Ascending aorta (tissue), 2 donors: ENCODE results near the gene GLUL. TPM values are rescaled to one million over a fixed set of nuclear protein-coding genes. Genes with fewer than 3 reads are reported as not detected.

Experiments
- DNase-seq, 2 donors: peaks; one replicate each; pipeline ENCODE4 v3.0.0-alpha.2; 2019; ENCODE audit warnings: low spot score in 2 of 2
- H3K27ac ChIP-seq, 2 donors: fragments of 200-600 bp; sonication (generic); one replicate each; pipeline ENCODE4 v1.5.1; 2016 to 2017; ENCODE audit warnings: mild to moderate bottlenecking in 1 of 2
- H3K27me3 ChIP-seq: fragments of 200-600 bp; sonication (generic); one replicate; pipeline ENCODE4 v1.5.1; 2017
- H3K36me3 ChIP-seq, 2 donors: fragments of 200-600 bp; sonication (generic); one replicate each; pipeline ENCODE4 v1.5.1; 2016
- H3K4me1 ChIP-seq, 2 donors: fragments of 200-600 bp; sonication (generic); one replicate each; pipeline ENCODE4 v1.5.1; 2016 to 2017; ENCODE audit warnings: mild to moderate bottlenecking in 1 of 2
- H3K4me3 ChIP-seq, 2 donors: fragments of 200-600 bp; sonication (generic); one replicate each; pipeline ENCODE4 v1.5.1; 2016 to 2017; ENCODE audit warnings: mild to moderate bottlenecking in 1 of 2
- H3K9me3 ChIP-seq, 2 donors: fragments of 200-600 bp; sonication (generic); one replicate each; pipeline ENCODE4 v1.5.1; 2016
- intact Hi-C: fragments of 100-400 bp; cut with DNase I; formaldehyde crosslinking; loops from one replicate; pipeline ENCODE4 v1.15.1; 2023
- total RNA-seq: library from RNA; depleted of rRNA; stranded (reverse); fragments of >200 nt; gene quantifications from one replicate; pipeline ENCODE4 v1.1.0, GENCODE V29; 2016
- TF ChIP-seq, protein P1 (sequence below), 3 experiments: fragments of 200-600 bp in 2 of 3; fragments of 450-650 bp in 1 of 3; sonication (generic) in 2 of 3; IDR thresholded peaks; one replicate each; pipeline ENCODE4 v1.5.1; 2016 to 2019; ENCODE audit warnings: antibody characterized with exemption in 3 of 3, mild to moderate bottlenecking in 1 of 3, moderate library complexity in 1 of 3

Gene GLUL
- total RNA-seq, 1 donor from 2014 or later: 1,017 TPM

DNA sequence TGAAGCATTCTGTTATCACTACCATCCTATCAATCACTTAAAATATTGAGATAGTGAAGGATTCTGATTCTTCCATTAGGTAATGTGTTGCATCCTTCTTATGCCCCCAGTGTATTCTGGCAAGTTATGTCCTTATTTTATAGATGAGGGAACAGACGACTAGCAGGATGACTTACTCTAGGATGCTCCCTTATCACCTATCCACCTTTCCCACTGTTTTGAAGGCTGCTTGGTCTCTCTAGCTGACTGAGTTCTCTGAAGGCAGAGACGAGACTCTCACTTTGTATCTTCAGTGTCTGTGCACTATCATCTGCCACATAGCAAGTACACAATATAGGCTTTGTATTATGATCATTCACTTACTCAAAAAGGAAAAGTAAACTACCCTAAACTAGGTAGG, 4.0 kb downstream of the GLUL start:
- Histone ChIP-seq H3K9me3 (no peaks in the 10 kb centered on the region), H3K4me3 (peak overlapping the region; percentile 90 to 92), H3K4me1 (peaks cover 4 to 13% of the 10 kb centered on the region in 2 donors), H3K27me3 (no peaks in the 10 kb centered on the region), H3K36me3 (peaks cover 61 to 77% of the 10 kb centered on the region in 2 donors), H3K27ac (no peak overlapping the region)
- intact Hi-C loops: no loop called here
- TF ChIP-seq, protein P1, sequence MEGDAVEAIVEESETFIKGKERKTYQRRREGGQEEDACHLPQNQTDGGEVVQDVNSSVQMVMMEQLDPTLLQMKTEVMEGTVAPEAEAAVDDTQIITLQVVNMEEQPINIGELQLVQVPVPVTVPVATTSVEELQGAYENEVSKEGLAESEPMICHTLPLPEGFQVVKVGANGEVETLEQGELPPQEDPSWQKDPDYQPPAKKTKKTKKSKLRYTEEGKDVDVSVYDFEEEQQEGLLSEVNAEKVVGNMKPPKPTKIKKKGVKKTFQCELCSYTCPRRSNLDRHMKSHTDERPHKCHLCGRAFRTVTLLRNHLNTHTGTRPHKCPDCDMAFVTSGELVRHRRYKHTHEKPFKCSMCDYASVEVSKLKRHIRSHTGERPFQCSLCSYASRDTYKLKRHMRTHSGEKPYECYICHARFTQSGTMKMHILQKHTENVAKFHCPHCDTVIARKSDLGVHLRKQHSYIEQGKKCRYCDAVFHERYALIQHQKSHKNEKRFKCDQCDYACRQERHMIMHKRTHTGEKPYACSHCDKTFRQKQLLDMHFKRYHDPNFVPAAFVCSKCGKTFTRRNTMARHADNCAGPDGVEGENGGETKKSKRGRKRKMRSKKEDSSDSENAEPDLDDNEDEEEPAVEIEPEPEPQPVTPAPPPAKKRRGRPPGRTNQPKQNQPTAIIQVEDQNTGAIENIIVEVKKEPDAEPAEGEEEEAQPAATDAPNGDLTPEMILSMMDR (IDR thresholded peaks at IDR 0.05): no peak
- DNase-seq: no peak

DNA sequence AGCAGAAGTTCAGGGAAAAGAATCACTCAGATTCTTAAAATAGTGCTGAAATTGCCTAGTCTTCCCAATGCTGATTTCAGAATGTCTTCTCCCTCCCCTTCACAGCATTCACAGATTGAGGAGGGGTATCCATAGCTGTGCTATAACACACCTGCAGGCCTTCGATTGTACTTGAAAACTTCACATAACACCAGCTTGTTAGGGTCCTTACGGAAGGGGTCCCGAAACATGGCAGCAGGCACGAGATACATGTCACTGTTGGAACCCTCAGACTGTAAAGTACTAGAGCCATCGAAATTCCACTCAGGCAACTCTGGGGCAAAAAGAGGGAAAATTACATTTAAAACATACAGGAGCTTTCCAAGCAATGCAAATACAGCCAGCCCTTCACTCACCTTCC, 4.6 kb downstream of the GLUL start:
- intact Hi-C loops: no loop called here
- peak overlapping the region; percentile 90 to 92 for H3K4me3 ChIP-seq
- TF ChIP-seq, protein P1 (IDR thresholded peaks at IDR 0.05): no peak
- no peak overlapping the region for H3K27ac ChIP-seq
- peaks cover 4 to 11% of the 10 kb centered on the region in 2 donors for H3K4me1 ChIP-seq
- no peaks in the 10 kb centered on the region for H3K9me3 ChIP-seq
- no peaks in the 10 kb centered on the region for H3K27me3 ChIP-seq
- H3K36me3 ChIP-seq: peaks cover 61 to 83% of the 10 kb centered on the region in 2 donors
- DNase-seq: no peak

DNA sequence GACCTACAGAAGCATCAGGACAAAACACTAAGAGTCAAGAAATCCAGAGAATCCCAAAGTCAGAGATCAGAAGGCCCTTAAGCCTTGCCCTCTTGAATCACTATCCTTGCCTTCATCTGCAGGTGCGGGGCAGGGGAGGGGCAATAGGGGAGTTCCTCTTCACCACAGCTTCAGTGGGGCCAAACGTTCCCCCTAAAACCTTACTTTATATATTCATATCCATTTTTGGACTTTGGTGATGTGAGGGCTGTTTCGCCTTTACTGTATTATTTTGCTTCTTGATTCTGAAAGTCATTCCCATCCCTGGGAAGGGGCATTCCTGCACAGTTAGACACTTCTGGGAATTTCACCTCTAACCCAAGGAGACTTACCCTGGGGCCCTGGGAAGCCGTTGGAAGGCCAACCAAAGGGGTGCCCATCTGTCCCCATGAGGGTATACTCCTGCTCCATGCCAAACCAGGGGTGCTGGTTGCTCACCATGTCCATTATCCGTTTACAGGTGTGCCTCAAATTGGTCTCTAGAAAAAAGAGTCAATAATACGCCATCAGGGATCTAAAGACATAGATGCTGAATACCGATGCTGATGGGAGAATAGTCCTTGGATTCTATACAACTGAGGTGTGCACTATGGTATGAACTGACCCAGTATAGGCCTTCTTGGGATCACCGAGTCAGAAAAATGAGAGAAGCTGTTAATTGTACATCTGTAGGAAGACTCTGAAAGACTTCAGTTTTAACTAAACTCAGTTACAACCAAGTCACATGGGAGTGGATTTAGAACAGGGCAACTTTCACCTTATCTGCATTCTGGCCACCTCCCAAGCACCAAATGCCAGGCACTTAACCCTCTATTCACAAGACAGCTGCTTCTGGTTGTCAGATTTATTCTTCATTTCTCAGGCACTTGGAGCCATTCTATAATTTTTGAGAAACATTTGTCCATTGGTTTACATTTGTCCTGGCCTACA, 5.4 kb downstream of the GLUL start:
- H3K4me3 ChIP-seq: peak overlapping the region; percentile 13 to 92
- intact Hi-C loops: no loop called here

DNA sequence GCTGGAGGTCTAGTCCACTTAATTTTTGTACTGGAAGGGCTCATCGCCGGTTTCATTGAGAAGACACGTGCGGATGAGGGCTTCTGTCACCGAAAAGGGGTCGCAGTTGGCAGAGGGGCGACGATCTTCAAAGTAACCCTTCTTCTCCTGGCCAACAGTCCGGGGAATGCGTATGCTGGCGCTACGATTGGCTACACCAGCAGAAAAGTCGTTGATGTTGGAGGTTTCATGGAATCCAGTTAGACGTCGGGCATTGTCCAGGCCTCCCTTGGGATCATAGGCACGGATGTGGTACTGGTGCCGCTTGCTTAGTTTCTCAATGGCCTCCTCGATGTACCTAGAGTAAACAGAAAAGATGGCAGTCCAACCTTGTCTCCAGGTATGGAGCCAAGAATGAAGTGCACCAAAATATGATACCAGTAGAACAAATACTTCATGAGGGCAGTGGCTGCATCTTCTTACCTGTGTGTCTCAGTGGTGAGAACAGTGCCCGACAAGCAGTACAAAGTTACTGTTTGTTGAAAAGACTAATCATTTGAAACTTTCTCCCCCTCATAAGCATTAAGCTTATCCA, 7.1 kb downstream of the GLUL start:
- Histone ChIP-seq H3K36me3 (peaks cover 57 to 79% of the 10 kb centered on the region in 2 donors), H3K4me3 (no peak overlapping the region), H3K4me1 (peaks cover 4 to 11% of the 10 kb centered on the region in 2 donors), H3K27ac (no peak overlapping the region), H3K9me3 (no peaks in the 10 kb centered on the region), H3K27me3 (no peaks in the 10 kb centered on the region)
- no peak for DNase-seq
- TF ChIP-seq, protein P1 (IDR thresholded peaks at IDR 0.05): no peak
- intact Hi-C loops: no loop called here

More for the DNA sequence above, 5.4 kb downstream of the GLUL start:
- Histone ChIP-seq H3K27ac (peak overlapping the region in 1 of 2 donors; percentile 28), H3K9me3 (no peaks in the 10 kb centered on the region), H3K36me3 (peaks cover 61 to 91% of the 10 kb centered on the region in 2 donors), H3K4me1 (peaks cover 4 to 11% of the 10 kb centered on the region in 2 donors), H3K27me3 (no peaks in the 10 kb centered on the region)
- DNase-seq: no peak
- TF ChIP-seq, protein P1 (IDR thresholded peaks at IDR 0.05): no peak

DNA sequence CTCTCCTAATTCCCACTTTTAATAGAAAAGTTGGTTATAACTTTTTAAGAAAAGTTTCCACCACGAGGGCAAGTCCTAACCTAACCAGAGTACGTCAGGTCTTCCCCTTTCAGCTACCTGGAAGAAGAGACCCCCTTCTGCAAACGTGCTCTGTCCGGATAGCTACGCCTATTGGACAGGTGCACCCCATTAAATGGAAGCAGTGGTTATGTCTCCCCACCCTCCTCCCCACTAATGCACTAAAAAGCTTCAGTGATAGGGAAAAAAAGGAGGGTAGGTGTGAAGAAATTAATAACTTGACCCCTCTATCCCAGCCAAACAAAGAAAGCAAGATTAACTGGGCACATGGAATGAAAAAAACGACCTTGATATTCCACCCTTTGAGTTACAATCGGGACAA, 7.7 kb downstream of the GLUL start:
- TF ChIP-seq, protein P1 (IDR thresholded peaks at IDR 0.05): no peak
- Histone ChIP-seq H3K4me3 (no peak overlapping the region), H3K36me3 (peaks cover 57 to 77% of the 10 kb centered on the region in 2 donors), H3K9me3 (no peaks in the 10 kb centered on the region), H3K27ac (no peak overlapping the region), H3K4me1 (peaks cover 4 to 11% of the 10 kb centered on the region in 2 donors), H3K27me3 (no peaks in the 10 kb centered on the region)
- intact Hi-C loops: no loop called here
- DNase-seq: no peak
